Right hindlimb (tissue), 1 donor: ENCODE data around the gene PLAA.
"Not testable (repeated sequence)": the region's sequence is repeated elsewhere in the genome, so short reads cannot be mapped to it uniquely, and the experiment has no call there.

ENCODE experiments used
- DNase-seq: peaks from one replicate; pipeline ENCODE4 v3.0.0-alpha.2; 2018

Gene PLAA

GRCh38 chr9:26928902-26929495 lies 18.0 kb downstream of the PLAA start:
- DNase-seq: no peak

- no peak for DNase-seq
Measured at GRCh38 chr9:26925609-26926008, 21.4 kb downstream of the PLAA start.

- no peak for DNase-seq
Measured at GRCh38 chr9:26919698-26920097, 27.3 kb downstream of the PLAA start.

GRCh38 chr9:26913138-26913668 lies 33.8 kb downstream of the PLAA start:
- DNase-seq: no peak

- DNase-seq: no peak
Measured at GRCh38 chr9:26904671-26905070, 42.4 kb downstream of the PLAA start.

GRCh38 chr9:26904070-26904469 lies 43.0 kb downstream of the PLAA start:
- no peak for DNase-seq

- DNase-seq: no peak
Measured at GRCh38 chr9:26893030-26893676, 53.9 kb downstream of the PLAA start.

GRCh38 chr9:26892251-26893029 lies 54.6 kb downstream of the PLAA start, which contains the start of gene CAAP1:
CAAP1 (minus strand) TSS chr9:26892802; CDS start chr9:26892715, 87 bp downstream.
- DNase-seq: peak; percentile 96

GRCh38 chr9:26891726-26892125 lies 55.3 kb downstream of the PLAA start:
- DNase-seq: no peak

- no peak for DNase-seq
Measured at GRCh38 chr9:26888271-26888670, 58.8 kb downstream of the PLAA start.

GRCh38 chr9:26882154-26882553 lies 64.9 kb downstream of the PLAA start:
- no peak for DNase-seq

GRCh38 chr9:26880262-26880661 lies 66.8 kb downstream of the PLAA start:
- no peak for DNase-seq

- not testable (repeated sequence) for DNase-seq
Measured at GRCh38 chr9:26875155-26875554, 71.9 kb downstream of the PLAA start.

GRCh38 chr9:26870292-26870691 lies 76.8 kb downstream of the PLAA start:
- DNase-seq: no peak

GRCh38 chr9:26863074-26863473 lies 84.0 kb downstream of the PLAA start:
- DNase-seq: no peak

- DNase-seq: no peak
Measured at GRCh38 chr9:26856413-26857032, 90.5 kb downstream of the PLAA start.
